OCI-LY7 (cell line): ENCODE results near the gene UAP1L1. TPM values are rescaled to one million over a fixed set of nuclear protein-coding genes. Genes with fewer than 3 reads are reported as not detected.
"Not testable (repeated sequence)": the region's sequence is repeated elsewhere in the genome, so short reads cannot be mapped to it uniquely, and the experiment has no call there.

Source experiments
- BruUV-seq: library from RNA; stranded (reverse); fragments of 400-500 nt; replicated peaks from 2 replicates; lab custom pipeline; 2021; lab: Mats Ljungman, UMichigan
- CTCF ChIA-PET: fragments of 300-600 bp; sonication (Branson Sonifier 250); formaldehyde crosslinking; loops from one replicate; lab custom pipeline; 2022; ENCODE audit warnings: antibody characterized with exemption; ENCODE audit not compliant: unreplicated experiment; lab: Charles Lee
- POLR2A ChIA-PET: fragments of 300-600 bp; sonication (Branson Sonifier 250); formaldehyde crosslinking; loops from one replicate; lab custom pipeline; 2022; ENCODE audit warnings: antibody characterized with exemption; lab: Charles Lee
- DNase-seq: peaks from one replicate; pipeline ENCODE4 v3.0.0-alpha.2; 2015; ENCODE audit warnings: low spot score
- H2AFZ ChIP-seq: fragments of 200-600 bp; sonication (generic), shearing (Covaris generic); 2 replicates; pipeline ENCODE4 v1.6.1; 2014; ENCODE audit warnings: mild to moderate bottlenecking, antibody characterized with exemption, low read length, moderate library complexity
- H3K27ac ChIP-seq: fragments of 200-600 bp; sonication (generic); 2 replicates; pipeline ENCODE4 v1.5.1; 2014; ENCODE audit warnings: mixed run types, low read depth, mild to moderate bottlenecking, moderate library complexity, low read length, inconsistent platforms; ENCODE audit not compliant: poor library complexity, severe bottlenecking
- H3K36me3 ChIP-seq: fragments of 200-600 bp; sonication (generic); 2 replicates; pipeline ENCODE4 v1.6.1; 2014; ENCODE audit warnings: mild to moderate bottlenecking, antibody characterized with exemption, low read length, moderate library complexity, mixed read lengths; ENCODE audit not compliant: insufficient read depth
- H3K4me1 ChIP-seq: fragments of 200-600 bp; sonication (generic); 2 replicates; pipeline ENCODE4 v1.5.1; 2014; ENCODE audit warnings: mild to moderate bottlenecking, low read length; ENCODE audit not compliant: insufficient read depth, poor library complexity, severe bottlenecking
- H3K4me2 ChIP-seq: fragments of 200-600 bp; sonication (generic); 2 replicates; pipeline ENCODE4 v1.6.1; 2014; ENCODE audit warnings: mild to moderate bottlenecking, low read length
- H3K4me3 ChIP-seq: fragments of 200-600 bp; sonication (generic); 2 replicates; pipeline ENCODE4 v1.5.1; 2014; ENCODE audit warnings: mild to moderate bottlenecking, low read depth, low read length; ENCODE audit not compliant: poor library complexity, severe bottlenecking
- H3K79me2 ChIP-seq: fragments of 200-600 bp; sonication (generic); 2 replicates; pipeline ENCODE4 v1.6.1; 2016; ENCODE audit warnings: low read depth, mild to moderate bottlenecking, low read length, moderate library complexity, mixed read lengths; ENCODE audit not compliant: insufficient read depth
- H3K9me2 ChIP-seq: fragments of 200-600 bp; sonication (generic); 2 replicates; pipeline ENCODE4 v1.6.1; 2016; ENCODE audit warnings: mild to moderate bottlenecking, low read length, mixed read lengths; ENCODE audit not compliant: insufficient read depth
- H3K9me3 ChIP-seq: fragments of 200-600 bp; sonication (generic); 2 replicates; pipeline ENCODE4 v1.6.1; 2014; ENCODE audit warnings: mild to moderate bottlenecking, mixed run types, low read length, mixed read lengths
- H4K20me1 ChIP-seq: fragments of 200-600 bp; sonication (generic); 2 replicates; pipeline ENCODE4 v1.6.1; 2014; ENCODE audit warnings: mild to moderate bottlenecking, antibody characterized with exemption, low read length, moderate library complexity, mixed read lengths; ENCODE audit not compliant: insufficient read depth
- CTCF ChIP-seq: fragments of 200-600 bp; sonication (generic); conservative IDR thresholded peaks from 2 replicates; pipeline ENCODE4 v1.5.1; 2014; ENCODE audit warnings: mild to moderate bottlenecking, antibody characterized with exemption, low read length, moderate library complexity, mixed read lengths
- EZH2phosphoT487 ChIP-seq: fragments of 200-600 bp; sonication (generic); IDR thresholded peaks from 2 replicates; pipeline ENCODE4 v1.6.1; 2018; ENCODE audit warnings: low read depth, borderline replicate concordance, mild to moderate bottlenecking, mixed run types, antibody characterized with exemption, low read length, moderate library complexity, mixed read lengths
- intact Hi-C: fragments of 100-400 bp; cut with micrococcal nuclease; formaldehyde crosslinking; loops from one replicate; pipeline ENCODE4 v1.10.0; 2022; ENCODE audit not compliant: unreplicated experiment
- total RNA-seq, 2 experiments: library from RNA; depleted of rRNA in 1 of 2; stranded (reverse); fragments of >200 nt in 1 of 2; shearing (Covaris generic) in 1 of 2; gene quantifications; 2 replicates each; pipeline ENCODE4 v1.2.3, GENCODE V29; 2014 to 2022

Gene UAP1L1
- total RNA-seq, 2 experiments from 2014 or later: 5.7 to 16.7 TPM

- intact Hi-C loops: no loop called here
- ChIA-PET CTCF (no interaction called here), POLR2A (no interaction called here)
- Histone ChIP-seq H3K27ac (no peak overlapping the region), H3K9me3 (no peaks in the 10 kb centered on the region), H3K4me3 (no peak overlapping the region), H3K79me2 (no peaks in the 10 kb centered on the region), H3K36me3 (no peaks in the 10 kb centered on the region), H3K4me2 (no peak overlapping the region), H3K4me1 (no peaks in the 10 kb centered on the region), H2AFZ (no peak overlapping the region), H4K20me1 (no peaks in the 10 kb centered on the region), H3K9me2 (no peaks in the 10 kb centered on the region)
- DNase-seq: no peak
- BruUV-seq: no TSS peak
- TF ChIP-seq EZH2phosphoT487: no peak
Observed at GRCh38 chr9:137057545-137057944, 19.8 kb upstream of the UAP1L1 start.

GRCh38 chr9:137058521-137059234, 18.6 kb upstream of the UAP1L1 start:
- Histone ChIP-seq H3K27ac (no peak overlapping the region), H3K36me3 (peaks cover 5% of the 10 kb centered on the region; the same call in 1 of the 2 replicates), H3K4me1 (no peaks in the 10 kb centered on the region), H3K4me3 (no peak overlapping the region), H3K4me2 (no peak overlapping the region), H2AFZ (no peak overlapping the region), H4K20me1 (no peaks in the 10 kb centered on the region), H3K79me2 (no peaks in the 10 kb centered on the region), H3K9me3 (no peaks in the 10 kb centered on the region), H3K9me2 (no peaks in the 10 kb centered on the region)
- BruUV-seq: no TSS peak
- intact Hi-C loops: no loop called here
- TF ChIP-seq CTCF (no peak), EZH2phosphoT487 (no peak)
- no peak for DNase-seq
- ChIA-PET POLR2A (no interaction called here), CTCF (interaction anchor here (0.5 kb wide), 1 partner anchor 64 kb away, joined by 3 read pairs; no protein-coding TSS in a partner anchor)

- peaks cover 23% of the 10 kb centered on the region; the same call in 1 of the 2 replicates for H3K36me3 ChIP-seq
- no peaks in the 10 kb centered on the region for H3K79me2 ChIP-seq
- H2AFZ ChIP-seq: no peak overlapping the region
- BruUV-seq: TSS peak; percentile 89
- no peaks in the 10 kb centered on the region for H3K9me3 ChIP-seq
- ChIA-PET POLR2A (no interaction called here), CTCF (no interaction called here)
- TF ChIP-seq CTCF: no peak
- no peak for TF ChIP-seq EZH2phosphoT487
- intact Hi-C loops: no loop called here
- no peaks in the 10 kb centered on the region for H4K20me1 ChIP-seq
- no peak overlapping the region for H3K4me3 ChIP-seq
- no peak for DNase-seq
- no peak overlapping the region for H3K27ac ChIP-seq
- H3K4me2 ChIP-seq: no peak overlapping the region
- no peaks in the 10 kb centered on the region for H3K4me1 ChIP-seq
- no peaks in the 10 kb centered on the region for H3K9me2 ChIP-seq
Observed at GRCh38 chr9:137062384-137062783, 14.9 kb upstream of the UAP1L1 start.

GRCh38 chr9:137062798-137063197, 14.5 kb upstream of the UAP1L1 start:
- H2AFZ ChIP-seq, H3K4me3 ChIP-seq, H3K79me2 ChIP-seq, H3K27ac ChIP-seq, CTCF ChIA-PET, H3K9me3 ChIP-seq, intact Hi-C loops, POLR2A ChIA-PET, H3K4me1 ChIP-seq, H3K9me2 ChIP-seq, BruUV-seq, DNase-seq, H4K20me1 ChIP-seq, H3K4me2 ChIP-seq: not testable (repeated sequence)
- peaks cover 23% of the 10 kb centered on the region; the same call in 1 of the 2 replicates for H3K36me3 ChIP-seq
